Neural cell (in vitro differentiated cells): ENCODE data around the gene CCR5.

Source experiments
- EP300 ChIP-seq: fragments of 450-650 bp; conservative IDR thresholded peaks from 2 replicates; pipeline ENCODE4 v1.6.1; 2014; ENCODE audit warnings: antibody characterized with exemption, mild to moderate bottlenecking, moderate library complexity; ENCODE audit not compliant: poor library complexity, severe bottlenecking
- EZH2 ChIP-seq: fragments of 200-600, 300-800 bp; shearing (Covaris generic), sonication (generic); IDR thresholded peaks from 2 replicates; pipeline ENCODE4 v1.6.1; 2014; ENCODE audit warnings: antibody characterized with exemption, low read length, borderline replicate concordance, mild to moderate bottlenecking; ENCODE audit not compliant: insufficient read depth, poor library complexity, severe bottlenecking
- MXI1 ChIP-seq: fragments of 450-650 bp; conservative IDR thresholded peaks from 2 replicates; pipeline ENCODE4 v1.6.1; 2014; ENCODE audit warnings: antibody characterized with exemption, mild to moderate bottlenecking; ENCODE audit not compliant: poor library complexity, severe bottlenecking
- POLR2AphosphoS5 ChIP-seq: IDR thresholded peaks from 2 replicates; pipeline ENCODE4 v1.6.1; 2012
- RAD21 ChIP-seq: fragments of 450-650 bp; conservative IDR thresholded peaks from 2 replicates; pipeline ENCODE4 v1.6.1; 2014; ENCODE audit warnings: antibody characterized with exemption, mild to moderate bottlenecking, moderate library complexity
- SMC3 ChIP-seq: fragments of 450-650 bp; conservative IDR thresholded peaks from 2 replicates; pipeline ENCODE4 v1.6.1; 2014; ENCODE audit warnings: antibody characterized with exemption, mild to moderate bottlenecking, moderate library complexity; ENCODE audit not compliant: poor library complexity
- TAF1 ChIP-seq: IDR thresholded peaks from 2 replicates; pipeline ENCODE4 v1.6.1; 2012; ENCODE audit warnings: low read depth
- TF ChIP-seq, protein P1 (sequence below): fragments of 450-650 bp; IDR thresholded peaks from 2 replicates; pipeline ENCODE4 v1.5.1; 2014; ENCODE audit warnings: antibody characterized with exemption, mild to moderate bottlenecking, moderate library complexity; ENCODE audit not compliant: poor library complexity, severe bottlenecking
- TF ChIP-seq, protein P2 (sequence below): IDR thresholded peaks from 2 replicates; pipeline ENCODE4 v1.6.1; 2012; ENCODE audit warnings: borderline replicate concordance

DNA sequence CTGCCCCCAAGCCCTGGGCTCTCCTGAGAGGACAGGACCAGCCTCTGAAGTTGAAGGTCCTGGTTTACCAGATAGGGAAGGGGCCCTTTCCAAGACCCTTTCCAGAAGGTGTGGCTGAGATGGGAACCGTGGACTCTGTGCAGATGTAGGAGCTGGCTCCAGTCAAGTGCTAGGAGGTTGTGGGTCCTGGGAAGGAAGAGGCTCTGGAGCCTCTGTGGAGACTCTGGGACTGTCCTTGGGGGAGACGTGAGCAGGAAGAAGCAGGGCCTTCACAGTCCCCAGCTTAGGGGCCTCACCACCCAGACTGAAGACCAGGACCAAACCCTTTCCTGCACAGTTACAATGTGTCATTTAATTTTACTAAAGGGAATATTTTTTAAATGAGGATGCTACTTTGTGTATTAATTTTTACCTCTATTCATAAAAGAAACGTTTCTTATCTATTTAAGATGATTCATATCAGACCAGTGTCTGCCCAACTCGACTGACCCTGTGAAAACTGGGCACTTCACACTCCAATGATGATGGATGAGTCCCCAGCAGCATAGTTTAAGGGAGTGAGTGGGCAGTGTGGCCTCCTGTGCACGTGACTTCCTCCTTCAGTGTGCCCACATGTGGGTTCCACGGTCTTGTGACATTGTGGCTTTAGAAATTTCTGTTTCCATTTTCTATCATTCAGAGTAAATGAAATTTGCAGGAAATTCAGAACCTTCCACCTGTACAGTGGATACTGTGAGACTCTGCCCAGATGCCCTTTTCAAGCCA lies 25.2 kb downstream of the CCR5 start:
- TF ChIP-seq, protein P1, sequence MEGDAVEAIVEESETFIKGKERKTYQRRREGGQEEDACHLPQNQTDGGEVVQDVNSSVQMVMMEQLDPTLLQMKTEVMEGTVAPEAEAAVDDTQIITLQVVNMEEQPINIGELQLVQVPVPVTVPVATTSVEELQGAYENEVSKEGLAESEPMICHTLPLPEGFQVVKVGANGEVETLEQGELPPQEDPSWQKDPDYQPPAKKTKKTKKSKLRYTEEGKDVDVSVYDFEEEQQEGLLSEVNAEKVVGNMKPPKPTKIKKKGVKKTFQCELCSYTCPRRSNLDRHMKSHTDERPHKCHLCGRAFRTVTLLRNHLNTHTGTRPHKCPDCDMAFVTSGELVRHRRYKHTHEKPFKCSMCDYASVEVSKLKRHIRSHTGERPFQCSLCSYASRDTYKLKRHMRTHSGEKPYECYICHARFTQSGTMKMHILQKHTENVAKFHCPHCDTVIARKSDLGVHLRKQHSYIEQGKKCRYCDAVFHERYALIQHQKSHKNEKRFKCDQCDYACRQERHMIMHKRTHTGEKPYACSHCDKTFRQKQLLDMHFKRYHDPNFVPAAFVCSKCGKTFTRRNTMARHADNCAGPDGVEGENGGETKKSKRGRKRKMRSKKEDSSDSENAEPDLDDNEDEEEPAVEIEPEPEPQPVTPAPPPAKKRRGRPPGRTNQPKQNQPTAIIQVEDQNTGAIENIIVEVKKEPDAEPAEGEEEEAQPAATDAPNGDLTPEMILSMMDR = no peak
- TF ChIP-seq, protein P2, sequence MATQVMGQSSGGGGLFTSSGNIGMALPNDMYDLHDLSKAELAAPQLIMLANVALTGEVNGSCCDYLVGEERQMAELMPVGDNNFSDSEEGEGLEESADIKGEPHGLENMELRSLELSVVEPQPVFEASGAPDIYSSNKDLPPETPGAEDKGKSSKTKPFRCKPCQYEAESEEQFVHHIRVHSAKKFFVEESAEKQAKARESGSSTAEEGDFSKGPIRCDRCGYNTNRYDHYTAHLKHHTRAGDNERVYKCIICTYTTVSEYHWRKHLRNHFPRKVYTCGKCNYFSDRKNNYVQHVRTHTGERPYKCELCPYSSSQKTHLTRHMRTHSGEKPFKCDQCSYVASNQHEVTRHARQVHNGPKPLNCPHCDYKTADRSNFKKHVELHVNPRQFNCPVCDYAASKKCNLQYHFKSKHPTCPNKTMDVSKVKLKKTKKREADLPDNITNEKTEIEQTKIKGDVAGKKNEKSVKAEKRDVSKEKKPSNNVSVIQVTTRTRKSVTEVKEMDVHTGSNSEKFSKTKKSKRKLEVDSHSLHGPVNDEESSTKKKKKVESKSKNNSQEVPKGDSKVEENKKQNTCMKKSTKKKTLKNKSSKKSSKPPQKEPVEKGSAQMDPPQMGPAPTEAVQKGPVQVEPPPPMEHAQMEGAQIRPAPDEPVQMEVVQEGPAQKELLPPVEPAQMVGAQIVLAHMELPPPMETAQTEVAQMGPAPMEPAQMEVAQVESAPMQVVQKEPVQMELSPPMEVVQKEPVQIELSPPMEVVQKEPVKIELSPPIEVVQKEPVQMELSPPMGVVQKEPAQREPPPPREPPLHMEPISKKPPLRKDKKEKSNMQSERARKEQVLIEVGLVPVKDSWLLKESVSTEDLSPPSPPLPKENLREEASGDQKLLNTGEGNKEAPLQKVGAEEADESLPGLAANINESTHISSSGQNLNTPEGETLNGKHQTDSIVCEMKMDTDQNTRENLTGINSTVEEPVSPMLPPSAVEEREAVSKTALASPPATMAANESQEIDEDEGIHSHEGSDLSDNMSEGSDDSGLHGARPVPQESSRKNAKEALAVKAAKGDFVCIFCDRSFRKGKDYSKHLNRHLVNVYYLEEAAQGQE = no peak
- no peak for TF ChIP-seq EZH2
- no peak for TF ChIP-seq RAD21
- no peak for TF ChIP-seq EP300
- TF ChIP-seq TAF1 = no peak
- no peak for TF ChIP-seq POLR2AphosphoS5
- TF ChIP-seq MXI1 = no peak
- no peak for TF ChIP-seq SMC3
